ENCODE measurements around the gene HMOX1. TPM values are rescaled to one million over a fixed set of nuclear protein-coding genes. Genes with fewer than 3 reads are reported as not detected.

Gene HMOX1
- total and polyA plus RNA-seq, 2 of the 13 experiments (the other 11 are each of a cell fraction or from before 2014, with no cell fraction given) = 53.6 to 67.4 TPM

GRCh38 chr22:35361001-35361558 is 19.8 kb upstream of the HMOX1 start:
- intact Hi-C loops (cut with micrococcal nuclease; ENCODE audit: unreplicated experiment) = no loop called here
- H3K4me2 ChIP-seq (ENCODE audit: low read depth, low read length) = peak overlapping the region; percentile 23; the same call in 1 of the 2 replicates
- FAIRE-seq = no peak
- TF ChIP-seq CSRNP2 (CRISPR knock-in tag; conservative IDR thresholded peaks at IDR 0.05; ENCODE audit: low read depth) (no peak), ZNF704 (CRISPR knock-in tag; IDR thresholded peaks at IDR 0.05; ENCODE audit: borderline replicate concordance) (no peak), NFRKB (IDR thresholded peaks at IDR 0.05) (no peak), ZFP1 (CRISPR knock-in tag; IDR thresholded peaks at IDR 0.05) (no peak), HNF4A (CRISPR knock-in tag; IDR thresholded peaks at IDR 0.05) (peak; percentile 61; the same call in 1 of the 2 replicates), ZNF335 (CRISPR knock-in tag; IDR thresholded peaks at IDR 0.05) (no peak), PTBP1 (IDR thresholded peaks at IDR 0.05; ENCODE audit: low read depth, low read length, poor library complexity, severe bottlenecking) (no peak), NR2F2 (IDR thresholded peaks at IDR 0.05; ENCODE audit: borderline replicate concordance, low read depth) (peak; percentile 17; the same call in 1 of the 2 replicates), U2AF2 (IDR thresholded peaks at IDR 0.05; ENCODE audit: low read depth, low read length) (no peak), ZNF746 (CRISPR knock-in tag; IDR thresholded peaks at IDR 0.05) (no peak), ZNF510 (CRISPR knock-in tag; IDR thresholded peaks at IDR 0.05; ENCODE audit: low read depth) (no peak), TSC22D2 (CRISPR knock-in tag; IDR thresholded peaks at IDR 0.05; ENCODE audit: borderline replicate concordance) (no peak), TBX3 (IDR thresholded peaks at IDR 0.05; ENCODE audit: borderline replicate concordance) (no peak), RARA (CRISPR knock-in tag; IDR thresholded peaks at IDR 0.05) (0 out of 2 replicates have a peak, but pooled peaks have one; percentile 40), GATAD2A (CRISPR knock-in tag; IDR thresholded peaks at IDR 0.05) (no peak), RBM39 (IDR thresholded peaks at IDR 0.05; ENCODE audit: low read depth, low read length, poor library complexity, severe bottlenecking) (no peak), POGZ (CRISPR knock-in tag; IDR thresholded peaks at IDR 0.05) (no peak), ZNF850 (CRISPR knock-in tag; conservative IDR thresholded peaks at IDR 0.05) (no peak), DNMT3B (CRISPR knock-in tag; conservative IDR thresholded peaks at IDR 0.05) (no peak), RFXAP (CRISPR knock-in tag; IDR thresholded peaks at IDR 0.05; ENCODE audit: borderline replicate concordance) (no peak), ZNF337 (CRISPR knock-in tag; IDR thresholded peaks at IDR 0.05; ENCODE audit: borderline replicate concordance, low read depth) (no peak), NFE2L2 (IDR thresholded peaks at IDR 0.05; ENCODE audit: low read length) (no peak), GFI1 (CRISPR knock-in tag; IDR thresholded peaks at IDR 0.05; ENCODE audit: borderline replicate concordance) (no peak), FOSL1 (CRISPR knock-in tag; IDR thresholded peaks at IDR 0.05; ENCODE audit: borderline replicate concordance) (no peak), ZNF629 (CRISPR knock-in tag; conservative IDR thresholded peaks at IDR 0.05) (peak; percentile 79; the same call in 1 of the 2 replicates)

More at GRCh38 chr22:35361001-35361558, 19.8 kb upstream of the HMOX1 start:
- no peaks in the 10 kb centered on the region for H3K79me2 ChIP-seq (ENCODE audit: insufficient read depth, low read length)
- H3K4me3 ChIP-seq (replicated peaks in 1 of 3; ENCODE audit: insufficient read depth in 1 of 3, low read depth in 2 of 3, low read length in 3 of 3) = no peak overlapping the region
- CTCF ChIA-PET (ENCODE audit: low intra/inter-chr PET ratio, low total read pairs) = no interaction called here
- H3K27ac ChIP-seq (ENCODE audit: extremely low read length, insufficient read depth, low read length) = no peak overlapping the region
- DNase-seq (ENCODE audit: low spot score) (no peak), ATAC-seq (no peak)
- H3K9ac ChIP-seq (ENCODE audit: insufficient read depth, low read depth, low read length) = no peak overlapping the region
- H3K36me3 ChIP-seq (replicated peaks in 1 of 2; ENCODE audit: control insufficient read depth in 1 of 2, insufficient read depth in 2 of 2, low read length in 2 of 2) = no peaks in the 10 kb centered on the region
- no TSS peak for BruUV-seq (replicated peaks)
- in situ Hi-C loops (cut with HindIII; ENCODE audit: extremely low pct_ligation_motif_present, low pct_unique_long_range_greater_than_20kb) = no loop called here
- H3K27me3 ChIP-seq (ENCODE audit: control insufficient read depth in 1 of 2, insufficient read depth in 2 of 2, low read length in 2 of 2) = no peaks in the 10 kb centered on the region; a peak in 2 of 5 replicates
- 4% methylated on average over 6 of the region's 6 CpGs for WGBS (ENCODE audit: low lambda C conversion rate)
- H2AFZ ChIP-seq (ENCODE audit: low read length) = no peak overlapping the region
- H3K4me1 ChIP-seq (ENCODE audit: insufficient read depth, low read length) = peaks cover 82% of the 10 kb centered on the region
- no peaks in the 10 kb centered on the region for H3K9me3 ChIP-seq (ENCODE audit: low read length)
- no peaks in the 10 kb centered on the region for H4K20me1 ChIP-seq (ENCODE audit: insufficient read depth, low read length)
- POLR2A ChIA-PET = interaction anchor here (0.7 kb wide), 1 partner anchor 38 kb away, joined by 3 read pairs; no protein-coding TSS in a partner anchor
